Kidney capillary endothelial cell (primary cell): Measurements from ENCODE around the gene TTYH3.

Experiments used
- DNase-seq: peaks from one replicate; pipeline ENCODE4 v3.0.0-alpha.2; 2018; ENCODE audit warnings: low spot score

TTYH3 gene

GRCh38 chr7:2635148-2635668, 3.4 kb downstream of the TTYH3 start:
- DNase-seq: no peak

- DNase-seq: no peak
Measured at GRCh38 chr7:2635810-2636701, 4.3 kb downstream of the TTYH3 start.

- no peak for DNase-seq
Measured at GRCh38 chr7:2637066-2637471, 5.3 kb downstream of the TTYH3 start.

- DNase-seq: no peak
Measured at GRCh38 chr7:2637505-2638223, 5.9 kb downstream of the TTYH3 start.

GRCh38 chr7:2638224-2638991, 6.6 kb downstream of the TTYH3 start:
- DNase-seq: no peak

- DNase-seq: no peak
Measured at GRCh38 chr7:2639181-2639681, 7.4 kb downstream of the TTYH3 start.

GRCh38 chr7:2639695-2640481, 8.1 kb downstream of the TTYH3 start:
- no peak for DNase-seq

- no peak for DNase-seq
Measured at GRCh38 chr7:2640482-2640830, 8.7 kb downstream of the TTYH3 start.

GRCh38 chr7:2640846-2641316, 9.1 kb downstream of the TTYH3 start:
- no peak for DNase-seq

- peak; percentile 92 for DNase-seq
Measured at GRCh38 chr7:2641406-2642393, 9.9 kb downstream of the TTYH3 start.

GRCh38 chr7:2643386-2644219, 11.8 kb downstream of the TTYH3 start:
- DNase-seq: no peak

GRCh38 chr7:2644220-2644561, 12.4 kb downstream of the TTYH3 start:
- DNase-seq: no peak

GRCh38 chr7:2644562-2645273, 12.9 kb downstream of the TTYH3 start:
- no peak for DNase-seq

GRCh38 chr7:2645274-2645868, 13.6 kb downstream of the TTYH3 start:
- DNase-seq: peak; percentile 62

GRCh38 chr7:2646336-2646679, 14.5 kb downstream of the TTYH3 start:
- DNase-seq: no peak

GRCh38 chr7:2646680-2647571, 15.1 kb downstream of the TTYH3 start:
- DNase-seq: no peak

- DNase-seq: no peak
Measured at GRCh38 chr7:2647594-2648172, 15.9 kb downstream of the TTYH3 start.
